ENCODE results near the gene HTR2A. TPM values are rescaled to one million over a fixed set of nuclear protein-coding genes. Genes with fewer than 3 reads are reported as not detected.

The HTR2A gene
- polyA plus RNA-seq, 1 experiment, result 0.02 TPM

- DNase-seq (ENCODE audit: low read depth, low spot score), result peak; percentile 27
- POLR2A ChIA-PET, result no interaction called here
- Histone ChIP-seq H3K9me3 (ENCODE audit: control insufficient read depth, insufficient read depth, low read length) (no peaks in the 10 kb centered on the region), H3K27ac (ENCODE audit: low read depth, low read length) (no peak overlapping the region), H3K27me3 (ENCODE audit: control insufficient read depth, insufficient read depth, low read length) (no peaks in the 10 kb centered on the region), H3K4me3 (ENCODE audit: low read depth, low read length) (no peak overlapping the region)
- no peak for TF ChIP-seq CTCF (IDR thresholded peaks at IDR 0.05; ENCODE audit: low read depth, low read length)
- CTCF ChIA-PET, result no interaction called here
Measured at GRCh38 chr13:46866150-46866549, 30.7 kb downstream of the HTR2A start.

GRCh38 chr13:46864941-46865340, 31.9 kb downstream of the HTR2A start:
- no peak for DNase-seq (ENCODE audit: low read depth, low spot score)
- H3K27ac ChIP-seq (ENCODE audit: low read depth, low read length), result no peak overlapping the region
- CTCF ChIA-PET, result interaction anchor here (0.7 to 1.8 kb wide), 2 partner anchors 29 to 60 kb away, joined by 3 to 8 read pairs; no protein-coding TSS in a partner anchor
- TF ChIP-seq CTCF (IDR thresholded peaks at IDR 0.05; ENCODE audit: low read depth, low read length), result no peak
- no peak overlapping the region for H3K4me3 ChIP-seq (ENCODE audit: low read depth, low read length)
- H3K9me3 ChIP-seq (ENCODE audit: control insufficient read depth, insufficient read depth, low read length), result no peaks in the 10 kb centered on the region
- H3K27me3 ChIP-seq (ENCODE audit: control insufficient read depth, insufficient read depth, low read length), result no peaks in the 10 kb centered on the region
- POLR2A ChIA-PET, result no interaction called here

GRCh38 chr13:46861959-46862358, 34.9 kb downstream of the HTR2A start:
- no peak for TF ChIP-seq CTCF (IDR thresholded peaks at IDR 0.05; ENCODE audit: low read depth, low read length)
- no peaks in the 10 kb centered on the region for H3K27me3 ChIP-seq (ENCODE audit: control insufficient read depth, insufficient read depth, low read length)
- CTCF ChIA-PET, result no interaction called here
- no peaks in the 10 kb centered on the region for H3K9me3 ChIP-seq (ENCODE audit: control insufficient read depth, insufficient read depth, low read length)
- no peak overlapping the region for H3K27ac ChIP-seq (ENCODE audit: low read depth, low read length)
- no peak for DNase-seq (ENCODE audit: low read depth, low spot score)
- POLR2A ChIA-PET, result no interaction called here
- no peak overlapping the region for H3K4me3 ChIP-seq (ENCODE audit: low read depth, low read length)

- POLR2A ChIA-PET, result no interaction called here
- Histone ChIP-seq H3K27me3 (ENCODE audit: control insufficient read depth, insufficient read depth, low read length) (peaks cover 4% of the 10 kb centered on the region), H3K27ac (ENCODE audit: low read depth, low read length) (no peak overlapping the region), H3K9me3 (ENCODE audit: control insufficient read depth, insufficient read depth, low read length) (no peaks in the 10 kb centered on the region), H3K4me3 (ENCODE audit: low read depth, low read length) (no peak overlapping the region)
- CTCF ChIA-PET, result no interaction called here
- no peak for TF ChIP-seq CTCF (IDR thresholded peaks at IDR 0.05; ENCODE audit: low read depth, low read length)
- DNase-seq (ENCODE audit: low read depth, low spot score), result no peak
Measured at GRCh38 chr13:46860722-46861121, 36.1 kb downstream of the HTR2A start.

- POLR2A ChIA-PET, result no interaction called here
- CTCF ChIA-PET, result interaction anchor here (0.8 to 1.1 kb wide), 2 partner anchors 27 to 36 kb away, joined by 3 to 4 read pairs; no protein-coding TSS in a partner anchor
- no peak overlapping the region for H3K27ac ChIP-seq (ENCODE audit: low read depth, low read length)
- no peak overlapping the region for H3K4me3 ChIP-seq (ENCODE audit: low read depth, low read length)
- DNase-seq (ENCODE audit: low read depth, low spot score), result no peak
- H3K27me3 ChIP-seq (ENCODE audit: control insufficient read depth, insufficient read depth, low read length), result peaks cover 8% of the 10 kb centered on the region
- H3K9me3 ChIP-seq (ENCODE audit: control insufficient read depth, insufficient read depth, low read length), result no peaks in the 10 kb centered on the region
- no peak for TF ChIP-seq CTCF (IDR thresholded peaks at IDR 0.05; ENCODE audit: low read depth, low read length)
Measured at GRCh38 chr13:46858776-46859175, 38.1 kb downstream of the HTR2A start.
